H1 (cell line): ENCODE measurements around the gene SLC25A20. TPM values are rescaled to one million over a fixed set of nuclear protein-coding genes. Genes with fewer than 3 reads are reported as not detected.

ENCODE experiments used
- CTCF ChIA-PET: fragments of 300-600 bp; sonication (Branson Sonifier 250); formaldehyde crosslinking; loops from one replicate; lab custom pipeline; 2021; ENCODE audit not compliant: partially characterized antibody; lab: Charles Lee
- POLR2A ChIA-PET: fragments of 300-600 bp; sonication (Branson Sonifier 250); formaldehyde crosslinking; loops from one replicate; lab custom pipeline; 2021; ENCODE audit warnings: inconsistent platforms; ENCODE audit not compliant: partially characterized antibody; lab: Charles Lee
- DNase-seq, 2 experiments: peaks; one replicate each; pipeline versions ENCODE4 v3.0.0 to v3.0.0-alpha.2; 2010 to 2022; ENCODE audit warnings: low spot score in 2 of 2, low read depth in 1 of 2, mixed read lengths in 1 of 2
- FAIRE-seq: peaks from 2 replicates; lab custom pipeline; 2011; peaks lifted over from hg19 to GRCh38; lab: Jason Lieb, UNC
- H2AFZ ChIP-seq: 2 replicates; pipeline ENCODE4 v1.8.1; 2012; ENCODE audit warnings: low read length, inconsistent platforms
- H2AK5ac ChIP-seq: 2 replicates; pipeline ENCODE4 v1.6.1; 2013; ENCODE audit warnings: low read depth, low read length
- H2BK120ac ChIP-seq: replicated peaks from 2 replicates; pipeline ENCODE3; 2013; ENCODE audit warnings: low read depth, low read length, inconsistent platforms
- H2BK12ac ChIP-seq: 2 replicates; pipeline ENCODE4 v1.6.1; 2013; ENCODE audit warnings: low read depth, low read length
- H2BK15ac ChIP-seq: 2 replicates; pipeline ENCODE4 v1.6.1; 2013; ENCODE audit warnings: low read length
- H2BK20ac ChIP-seq: 2 replicates; pipeline ENCODE4 v1.6.1; 2013; ENCODE audit warnings: low read length
- H2BK5ac ChIP-seq: 2 replicates; pipeline ENCODE4 v1.6.1; 2013; ENCODE audit warnings: low read depth, low read length
- H3K14ac ChIP-seq: 2 replicates; pipeline ENCODE4 v1.6.1; 2013; ENCODE audit warnings: inconsistent platforms; ENCODE audit not compliant: insufficient read length
- H3K18ac ChIP-seq: 2 replicates; pipeline ENCODE4 v1.6.1; 2013; ENCODE audit warnings: low read length; ENCODE audit errors: extremely low read depth
- H3K23ac ChIP-seq: 2 replicates; pipeline ENCODE4 v1.6.1; 2013; ENCODE audit warnings: inconsistent platforms; ENCODE audit not compliant: insufficient read length
- H3K23me2 ChIP-seq: 2 replicates; pipeline ENCODE4 v1.6.1; 2013; ENCODE audit warnings: low read depth, low read length
- H3K27ac ChIP-seq: 2 replicates; pipeline ENCODE4 v1.6.1; 2011; ENCODE audit warnings: low read depth, low read length, inconsistent platforms
- H3K27me3 ChIP-seq, 4 experiments: replicated peaks in 1 of 4; 1 replicate in 1 of 4; 2 replicates in 3 of 4; pipeline versions ENCODE4 v1.6.1 to v1.8.1; 2011 to 2013; ENCODE audit warnings: low read length in 3 of 4, mild to moderate bottlenecking in 3 of 4, inconsistent platforms in 2 of 4, mixed read lengths in 2 of 4, moderate library complexity in 1 of 4; ENCODE audit not compliant: control insufficient read depth in 3 of 4, insufficient read depth in 3 of 4; ENCODE audit errors: extremely low read depth in 1 of 4
- H3K36me3 ChIP-seq, 4 experiments: 2 replicates each; pipeline versions ENCODE4 v1.6.1 to v1.8.1; 2011 to 2013; ENCODE audit warnings: mild to moderate bottlenecking in 4 of 4, low read length in 3 of 4, moderate library complexity in 2 of 4, control low read depth in 1 of 4, inconsistent platforms in 1 of 4; ENCODE audit not compliant: insufficient read depth in 4 of 4, control insufficient read depth in 2 of 4
- H3K4ac ChIP-seq: replicated peaks from 2 replicates; pipeline ENCODE3; 2013; ENCODE audit warnings: low read length, low read depth, mixed read lengths, inconsistent platforms; ENCODE audit not compliant: insufficient read length
- H3K4me1 ChIP-seq, 4 experiments: replicated peaks in 1 of 4; 1 replicate in 1 of 4; 2 replicates in 3 of 4; pipeline versions ENCODE4 v1.6.1 to v1.8.1; 2011 to 2013; ENCODE audit warnings: low read length in 3 of 4, inconsistent platforms in 2 of 4, mixed read lengths in 1 of 4; ENCODE audit not compliant: insufficient read depth in 4 of 4, control insufficient read depth in 3 of 4
- H3K4me2 ChIP-seq, 2 experiments: 2 replicates each; pipeline versions ENCODE4 v1.6.1 to v1.8.1; 2011 to 2013; ENCODE audit warnings: low read depth in 2 of 2, low read length in 2 of 2, control low read depth in 1 of 2, inconsistent platforms in 1 of 2, mild to moderate bottlenecking in 1 of 2; ENCODE audit not compliant: insufficient read depth in 1 of 2
- H3K4me3 ChIP-seq, 4 experiments: fragments of 200-600, 300-600 bp in 1 of 4; sonication (generic), shearing (Covaris generic), sonication (Bioruptor Twin) in 1 of 4; 2 replicates each; pipeline versions ENCODE4 v1.5.1 to v1.8.1; 2011 to 2016; ENCODE audit warnings: low read length in 4 of 4, low read depth in 3 of 4, control low read depth in 2 of 4, inconsistent platforms in 2 of 4, mild to moderate bottlenecking in 2 of 4, mixed read lengths in 1 of 4, moderate library complexity in 1 of 4; ENCODE audit not compliant: insufficient read depth in 2 of 4; ENCODE audit errors: extremely low read depth in 1 of 4
- H3K56ac ChIP-seq: replicated peaks from 2 replicates; pipeline ENCODE3; 2013; ENCODE audit warnings: low read depth, mild to moderate bottlenecking, mixed read lengths, low read length, inconsistent platforms; ENCODE audit not compliant: insufficient read length
- H3K79me1 ChIP-seq: 2 replicates; pipeline ENCODE4 v1.6.1; 2013; ENCODE audit warnings: low read depth, low read length, control low read depth
- H3K79me2 ChIP-seq, 2 experiments: 2 replicates each; pipeline versions ENCODE4 v1.6.1 to v1.8.1; 2012 to 2013; ENCODE audit warnings: low read length in 2 of 2, mild to moderate bottlenecking in 2 of 2, inconsistent platforms in 1 of 2; ENCODE audit not compliant: insufficient read depth in 2 of 2, control insufficient read depth in 1 of 2
- H3K9ac ChIP-seq, 4 experiments: replicated peaks in 1 of 4; 1 replicate in 1 of 4; 2 replicates in 3 of 4; pipeline versions ENCODE4 v1.6.1 to v1.8.1; 2011 to 2013; ENCODE audit warnings: low read depth in 3 of 4, low read length in 3 of 4, control low read depth in 2 of 4, mild to moderate bottlenecking in 2 of 4, moderate library complexity in 2 of 4, inconsistent platforms in 1 of 4; ENCODE audit errors: extremely low read depth in 1 of 4
- H3K9me3 ChIP-seq, 2 experiments: 2 replicates each; pipeline versions ENCODE4 v1.6.1 to v1.8.1; 2012 to 2013; ENCODE audit warnings: mild to moderate bottlenecking in 2 of 2, moderate library complexity in 2 of 2, control low read depth in 1 of 2, inconsistent platforms in 1 of 2, low read depth in 1 of 2, low read length in 1 of 2, mixed read lengths in 1 of 2; ENCODE audit not compliant: insufficient read depth in 2 of 2
- H4K20me1 ChIP-seq, 2 experiments: replicated peaks in 1 of 2; 2 replicates each; pipeline versions ENCODE3 to v1.8.1; 2011 to 2013; ENCODE audit warnings: inconsistent platforms in 2 of 2, low read length in 2 of 2, mild to moderate bottlenecking in 1 of 2; ENCODE audit not compliant: insufficient read depth in 2 of 2, control insufficient read depth in 1 of 2
- H4K5ac ChIP-seq: 2 replicates; pipeline ENCODE4 v1.6.1; 2013; ENCODE audit warnings: low read length, low read depth, mixed read lengths, inconsistent platforms; ENCODE audit not compliant: insufficient read length
- H4K8ac ChIP-seq: 2 replicates; pipeline ENCODE4 v1.8.0; 2013; ENCODE audit warnings: mild to moderate bottlenecking, moderate library complexity, low read length, inconsistent platforms; ENCODE audit not compliant: insufficient read depth; ENCODE audit errors: extremely low read depth
- H4K91ac ChIP-seq: replicated peaks from 2 replicates; pipeline ENCODE3; 2013; ENCODE audit warnings: low read length, mixed read lengths, inconsistent platforms; ENCODE audit not compliant: insufficient read length
- CEBPB ChIP-seq: IDR thresholded peaks from 2 replicates; pipeline ENCODE4 v1.6.1; 2012; ENCODE audit warnings: low read depth, low read length
- GTF2F1 ChIP-seq: IDR thresholded peaks from 2 replicates; pipeline ENCODE4 v1.6.1; 2012; ENCODE audit warnings: low read depth, low read length, improper control_type of control experiment, borderline replicate concordance
- KDM4A ChIP-seq: IDR thresholded peaks from one replicate; pipeline ENCODE4 v1.7.1; 2012; ENCODE audit warnings: low read depth, mild to moderate bottlenecking, moderate library complexity, low read length, inconsistent platforms; ENCODE audit not compliant: severe bottlenecking
- POLR2AphosphoS5 ChIP-seq: IDR thresholded peaks from 2 replicates; pipeline ENCODE4 v1.6.1; 2011; ENCODE audit warnings: low read depth, low read length
- SAP30 ChIP-seq: fragments of 300-600 bp; sonication (generic); IDR thresholded peaks from 2 replicates; pipeline ENCODE4 v1.7.1; 2012; ENCODE audit warnings: low read length, moderate library complexity, mild to moderate bottlenecking, inconsistent platforms; ENCODE audit not compliant: insufficient read depth, insufficient replicate concordance
- SP4 ChIP-seq: IDR thresholded peaks from 2 replicates; pipeline ENCODE4 v1.6.1; 2012; ENCODE audit warnings: low read length, inconsistent platforms
- whole genome bisulfite sequencing, 2 experiments: shearing (Covaris generic) in 1 of 2; methylation state at CpG; one replicate each; pipeline versions ENCODE4 v1.1.6 to v1.1.7; 2013 to 2015; ENCODE audit warnings: low lambda C conversion rate in 2 of 2, mixed read lengths in 2 of 2, inconsistent platforms in 1 of 2, low coverage in 1 of 2, missing lambda C conversion rate in 1 of 2; ENCODE audit not compliant: insufficient replicate concordance in 2 of 2, insufficient coverage in 1 of 2, insufficient read length in 1 of 2; ENCODE audit errors: extremely low coverage in 1 of 2, missing lambda C conversion rate in 1 of 2; 5-methylcytosine and 5-hydroxymethylcytosine counted together
- polyA plus RNA-seq, 7 experiments: library from polyadenylated mRNA; depleted of rRNA in 3 of 7; stranded (reverse) in 5 of 7; unstranded in 2 of 7; fragments of >200 nt in 5 of 7; fragments of 200-250 nt in 2 of 7; gene quantifications; 1 replicate in 5 of 7; 2 replicates in 1 of 7; 4 replicates in 1 of 7; pipeline versions ENCODE4 v1.2.1 to v1.2.3, GENCODE V29; 2011 to 2013; ENCODE audit warnings: missing spikeins in 2 of 7, mixed read lengths in 2 of 7
- total RNA-seq: library from RNA; stranded (reverse); fragmentation: NEBNext Ultra II Directional; extraction: Animal tissue kit (Norgen Biotek cat#: 25700); gene quantifications from 2 replicates; pipeline ENCODE4 v1.2.1, GENCODE V29; 2021
- TF ChIP-seq, protein P1 (sequence below): IDR thresholded peaks from 2 replicates; pipeline ENCODE4 v1.6.1; 2011; ENCODE audit warnings: low read depth, mild to moderate bottlenecking, low read length; ENCODE audit not compliant: insufficient read depth

Gene SLC25A20
- total and polyA plus RNA-seq, 2 of the 8 experiments (the other 6 are each of a cell fraction or from before 2014, with no cell fraction given): 3.8 to 4.0 TPM

- Histone ChIP-seq H2BK120ac (no peak overlapping the region), H4K8ac (no peak overlapping the region), H2BK5ac (no peak overlapping the region), H3K79me1 (peaks cover 3% of the 10 kb centered on the region; the same call in 1 of the 2 replicates), H3K56ac (no peak overlapping the region), H3K27me3 (no peaks in the 10 kb centered on the region), H3K9me3 (no peaks in the 10 kb centered on the region), H2AK5ac (no peak overlapping the region), H3K4me1 (peaks cover 0 to 4% (median 2%) of the 10 kb centered on the region in 4 experiments; a peak in 1 of 7 replicates), H4K20me1 (no peaks in the 10 kb centered on the region), H3K9ac (no peak overlapping the region), H3K4me2 (no peak overlapping the region), H3K23me2 (no peaks in the 10 kb centered on the region), H4K91ac (no peak overlapping the region), H3K18ac (no peak overlapping the region), H3K23ac (no peak overlapping the region), H2BK12ac (no peak overlapping the region), H3K4me3 (no peak overlapping the region), H3K14ac (no peak overlapping the region), H3K36me3 (no peaks in the 10 kb centered on the region), H2BK20ac (no peak overlapping the region), H2BK15ac (no peak overlapping the region), H3K27ac (no peak overlapping the region), H4K5ac (no peak overlapping the region), H3K4ac (no peak overlapping the region), H2AFZ (no peak overlapping the region), H3K79me2 (no peaks in the 10 kb centered on the region)
- POLR2A ChIA-PET: interaction anchor here (1.1 kb wide), 1 partner anchor 11 kb away, joined by 4 read pairs; no protein-coding TSS in a partner anchor
- CTCF ChIA-PET: interaction anchor here (0.6 to 1.7 kb wide), 4 partner anchors 9 to 94 kb away, joined by 3 to 6 read pairs (median 4); no protein-coding TSS in a partner anchor
- TF ChIP-seq SP4 (no peak), SAP30 (no peak), POLR2AphosphoS5 (no peak), KDM4A (no peak), GTF2F1 (no peak), CEBPB (no peak)
- TF ChIP-seq, protein P1, sequence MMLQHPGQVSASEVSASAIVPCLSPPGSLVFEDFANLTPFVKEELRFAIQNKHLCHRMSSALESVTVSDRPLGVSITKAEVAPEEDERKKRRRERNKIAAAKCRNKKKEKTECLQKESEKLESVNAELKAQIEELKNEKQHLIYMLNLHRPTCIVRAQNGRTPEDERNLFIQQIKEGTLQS: no peak
- FAIRE-seq: no peak
- no peak for DNase-seq
- WGBS, 2 experiments: 93% methylated on average over 7 of the region's 7 CpGs; no CpG with 5 or more reads in 1 of the 2 experiments
Measured at GRCh38 chr3:48819234-48820221, 79.2 kb downstream of the SLC25A20 start.
